ENCODE measurements around the gene POMZP3.
"Not testable (repeated sequence)": the region's sequence is repeated elsewhere in the genome, so short reads cannot be mapped to it uniquely, and the experiment has no call there.

POMZP3 gene

GRCh38 chr7:76586585-76587315 is 40.3 kb downstream of the POMZP3 start:
- not testable (repeated sequence) for DNase-seq (ENCODE audit: low spot score)

DNA sequence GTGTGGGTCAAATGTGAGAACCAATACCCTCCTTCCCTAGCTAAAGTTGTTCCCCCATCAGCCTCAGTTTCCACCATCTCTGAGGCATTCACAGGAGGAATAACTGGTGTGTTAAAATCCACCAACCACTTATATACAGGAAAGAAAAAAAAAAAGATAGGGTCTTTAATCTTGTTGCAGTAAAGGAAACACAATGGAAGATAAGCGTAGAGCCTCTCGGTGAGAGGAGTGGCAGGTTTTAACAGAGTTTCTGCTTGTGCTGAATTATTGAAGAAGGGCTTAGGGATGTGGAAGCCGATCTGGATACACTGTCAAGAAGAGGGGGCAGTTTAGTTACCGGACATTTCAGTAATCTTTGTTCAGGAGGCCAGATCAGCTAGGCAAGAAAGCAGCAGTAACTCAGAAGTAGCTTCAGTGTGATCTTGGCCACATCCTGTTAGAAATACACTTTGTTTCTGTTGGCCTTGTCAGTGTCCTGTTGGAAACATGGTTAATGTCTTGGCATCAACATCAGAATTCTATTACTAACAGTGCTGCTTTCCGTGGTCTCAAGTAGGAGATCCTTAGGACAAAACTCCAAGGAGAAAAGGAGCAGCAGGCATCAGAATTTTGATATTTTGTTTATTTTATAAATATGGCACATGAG is 43.3 kb downstream of the POMZP3 start:
- DNase-seq (ENCODE audit: low spot score), result not testable (repeated sequence)

GRCh38 chr7:76582848-76583631 is 44.0 kb downstream of the POMZP3 start:
- DNase-seq (ENCODE audit: low spot score), result not testable (repeated sequence)

GRCh38 chr7:76575919-76576655 is 51.0 kb downstream of the POMZP3 start:
- not testable (repeated sequence) for DNase-seq (ENCODE audit: low spot score)

- DNase-seq (ENCODE audit: low spot score), result not testable (repeated sequence)
Observed at GRCh38 chr7:76575431-76575830, 51.6 kb downstream of the POMZP3 start.

GRCh38 chr7:76572296-76572695 is 54.8 kb downstream of the POMZP3 start:
- DNase-seq (ENCODE audit: low spot score), result not testable (repeated sequence)

DNA sequence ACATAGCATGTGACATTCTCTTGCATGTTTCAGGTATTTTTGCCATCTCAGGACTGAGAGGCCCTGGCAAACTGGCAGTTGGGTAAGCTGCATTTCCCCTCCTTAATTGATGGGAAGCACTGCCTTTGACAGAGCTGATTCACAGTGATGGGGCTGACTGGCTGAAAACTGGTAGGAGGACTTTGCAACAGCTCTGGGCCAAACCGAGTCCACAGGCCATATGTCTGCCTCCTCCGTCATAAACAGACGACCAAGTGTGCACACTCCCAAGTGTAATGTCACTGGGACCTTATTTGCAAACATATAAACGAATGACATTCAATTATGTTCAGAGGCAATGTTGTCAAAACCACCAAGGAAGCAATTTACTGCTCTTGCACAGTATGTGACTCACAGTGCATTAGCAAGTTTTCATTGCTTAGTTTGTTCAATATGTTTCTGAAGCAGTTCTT is 56.7 kb downstream of the POMZP3 start:
- DNase-seq (ENCODE audit: low spot score), result peak; percentile 1

- DNase-seq (ENCODE audit: low spot score), result not testable (repeated sequence)
Observed at GRCh38 chr7:76568742-76569141, 58.3 kb downstream of the POMZP3 start.

DNA sequence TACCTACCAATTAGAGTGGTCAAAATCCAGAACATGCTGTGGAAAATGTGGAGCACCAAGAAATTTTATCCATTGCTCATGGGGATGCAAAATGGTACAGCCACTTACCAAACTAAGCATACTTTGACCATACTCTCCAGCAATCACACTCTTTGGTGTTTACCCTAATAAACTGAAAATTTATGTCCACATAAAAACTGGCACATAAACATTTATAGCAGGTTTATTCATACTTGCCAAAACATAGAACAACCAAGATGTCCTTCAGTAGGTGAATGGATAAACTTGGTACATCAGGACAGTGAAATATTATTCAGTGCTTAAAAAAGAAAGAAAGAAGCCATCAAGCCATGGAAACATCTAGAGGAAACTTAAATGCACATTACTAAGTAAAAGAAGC is 59.3 kb downstream of the POMZP3 start:
- DNase-seq (ENCODE audit: low spot score), result not testable (repeated sequence)

DNA sequence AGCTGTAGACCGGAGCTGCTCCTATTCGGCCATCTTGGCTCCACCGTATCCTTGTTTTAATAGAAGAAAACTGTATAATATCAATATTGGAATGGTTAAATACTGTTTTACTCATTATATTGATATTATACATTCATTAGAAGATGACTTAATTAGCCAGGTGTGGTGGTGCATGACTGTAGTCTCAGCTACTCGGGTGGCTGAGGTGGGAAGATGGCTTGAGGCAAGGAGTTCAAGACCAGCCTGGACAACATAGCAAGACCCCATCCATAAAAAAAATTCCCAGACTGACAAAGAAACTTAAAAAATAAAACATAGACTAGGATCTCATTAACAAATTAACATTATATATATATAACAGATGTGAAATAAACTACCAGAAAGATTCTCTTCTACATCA is 59.8 kb downstream of the POMZP3 start:
- DNase-seq (ENCODE audit: low spot score), result not testable (repeated sequence)

DNA sequence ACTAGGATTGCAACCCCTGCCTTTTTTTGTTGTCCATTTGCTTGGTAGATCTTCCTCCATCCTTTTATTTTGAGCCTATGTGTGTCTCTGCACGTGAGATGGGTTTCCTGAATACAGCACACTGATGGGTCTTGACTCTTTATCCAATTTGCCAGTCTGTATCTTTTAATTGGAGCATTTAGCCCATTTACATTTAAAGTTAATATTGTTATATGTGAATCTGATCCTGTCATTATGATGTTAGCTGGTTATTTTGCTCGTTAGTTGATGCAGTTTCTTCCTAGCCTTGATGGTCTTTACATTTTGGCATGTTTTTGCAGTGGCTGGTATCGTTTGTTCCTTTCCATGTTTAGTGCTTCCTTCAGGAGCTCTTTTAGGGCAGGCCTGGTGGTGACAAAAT is 62.1 kb downstream of the POMZP3 start:
- DNase-seq (ENCODE audit: low spot score), result not testable (repeated sequence)

DNA sequence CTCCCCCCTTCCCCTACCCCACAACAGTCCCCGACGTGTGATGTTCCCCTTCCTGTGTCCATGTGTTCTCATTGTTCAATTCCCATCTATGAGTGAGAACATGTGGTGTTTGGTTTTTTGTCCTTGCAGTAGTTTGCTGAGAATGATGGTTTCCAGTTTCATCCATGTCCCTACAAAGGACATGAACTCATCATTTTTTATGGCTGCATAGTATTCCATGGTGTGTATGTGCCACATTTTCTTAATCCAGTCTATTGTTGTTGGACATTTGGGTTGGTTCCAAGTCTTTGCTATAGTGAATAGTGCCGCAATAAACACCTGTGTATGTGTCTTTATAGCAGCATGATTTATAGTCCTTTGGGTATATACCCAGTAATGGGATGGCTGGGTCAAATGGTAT is 65.7 kb downstream of the POMZP3 start:
- not testable (repeated sequence) for DNase-seq (ENCODE audit: low spot score)

DNA sequence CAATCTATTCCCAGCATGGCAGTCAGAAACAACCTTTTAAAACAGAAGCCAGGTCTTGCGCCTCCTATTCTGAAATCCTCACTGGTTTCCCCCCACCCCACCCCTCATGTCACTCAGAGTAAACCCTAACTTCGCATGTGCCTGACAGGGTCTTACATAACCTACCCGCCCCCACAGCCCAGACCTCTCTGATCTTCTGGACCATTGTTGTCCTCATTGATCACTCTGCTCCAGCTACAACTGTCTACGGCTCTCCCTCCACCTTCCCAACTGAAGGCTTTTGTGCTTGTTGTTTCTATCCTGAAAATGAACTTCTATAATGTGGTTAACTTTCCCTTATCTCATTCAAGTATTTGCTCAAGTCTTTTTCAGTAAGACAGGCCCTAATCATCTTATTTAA is 66.9 kb downstream of the POMZP3 start:
- not testable (repeated sequence) for DNase-seq (ENCODE audit: low spot score)

Data from AG08396 (cell line).